AG08395 (cell line): Measurements from ENCODE around the gene RAB3A.
"Not testable (repeated sequence)": the region's sequence is repeated elsewhere in the genome, so short reads cannot be mapped to it uniquely, and the experiment has no call there.

ENCODE experiments used
- DNase-seq: peaks from one replicate; pipeline ENCODE4 v3.0.0; 2012; ENCODE audit warnings: mixed read lengths, low spot score

RAB3A gene

GRCh38 chr19:18168673-18169381, 35.0 kb downstream of the RAB3A start:
- no peak for DNase-seq

GRCh38 chr19:18167975-18168645, 35.7 kb downstream of the RAB3A start:
- peak; percentile 85 for DNase-seq

- DNase-seq, result no peak
Measured at GRCh38 chr19:18167011-18167410, 36.8 kb downstream of the RAB3A start.

- no peak for DNase-seq
Measured at GRCh38 chr19:18165794-18166544, 37.9 kb downstream of the RAB3A start.

GRCh38 chr19:18164072-18164471, 39.8 kb downstream of the RAB3A start:
- DNase-seq, result no peak

- DNase-seq, result no peak
Measured at GRCh38 chr19:18161636-18162002, 42.2 kb downstream of the RAB3A start.

GRCh38 chr19:18160971-18161635, 42.7 kb downstream of the RAB3A start:
- DNase-seq, result peak; percentile 93

- DNase-seq, result no peak
Measured at GRCh38 chr19:18160493-18160970, 43.3 kb downstream of the RAB3A start.

- DNase-seq, result no peak
Measured at GRCh38 chr19:18159810-18160209, 44.0 kb downstream of the RAB3A start.

- DNase-seq, result not testable (repeated sequence)
Measured at GRCh38 chr19:18159059-18159616, 44.7 kb downstream of the RAB3A start.

GRCh38 chr19:18158467-18158866, 45.4 kb downstream of the RAB3A start:
- no peak for DNase-seq

GRCh38 chr19:18157465-18158063, 46.3 kb downstream of the RAB3A start:
- DNase-seq, result no peak

GRCh38 chr19:18156841-18157464, 46.9 kb downstream of the RAB3A start:
- DNase-seq, result peak; percentile 81

GRCh38 chr19:18156268-18156667, 47.6 kb downstream of the RAB3A start:
- no peak for DNase-seq

- DNase-seq, result no peak
Measured at GRCh38 chr19:18155095-18156087, 48.5 kb downstream of the RAB3A start.

GRCh38 chr19:18153556-18154134, 50.2 kb downstream of the RAB3A start:
- no peak for DNase-seq

- DNase-seq, result peak; percentile 100
Measured at GRCh38 chr19:18152817-18153555, 50.9 kb downstream of the RAB3A start, which contains the start of gene PIK3R2. Gene PIK3R2 (plus strand): TSS chr19:18153163. CDS start chr19:18155880, 2,717 bp downstream.

GRCh38 chr19:18152442-18152816, 51.4 kb downstream of the RAB3A start:
- peak; percentile 98 for DNase-seq
